SK-N-SH (cell line): ENCODE results near the gene SSC4D. TPM values are rescaled to one million over a fixed set of nuclear protein-coding genes. Genes with fewer than 3 reads are reported as not detected.

Experiments
- CTCF ChIA-PET: fragments of 300-600, 350-600 bp; formaldehyde crosslinking; extraction: SDS; loops from one replicate; lab custom pipeline; 2021; lab: Yijun Ruan, JAX
- POLR2A ChIA-PET: fragments of 350-600 bp; sonication (Branson Sonifier 250); formaldehyde crosslinking; extraction: SDS; loops from one replicate; lab custom pipeline; 2020; ENCODE audit warnings: antibody characterized with exemption, inconsistent platforms; lab: Yijun Ruan, JAX
- DNase-seq: peaks from one replicate; pipeline ENCODE4 v3.0.0; 2012
- H2AFZ ChIP-seq: fragments of 200-600 bp; sonication (generic); 2 replicates; pipeline ENCODE4 v1.8.1; 2016; ENCODE audit warnings: antibody characterized with exemption, mild to moderate bottlenecking, low read depth
- H3F3A ChIP-seq: fragments of 200-600 bp; sonication (generic); replicated peaks from 2 replicates; pipeline ENCODE3; 2016; ENCODE audit warnings: antibody characterized with exemption, mild to moderate bottlenecking; ENCODE audit not compliant: insufficient read depth
- H3K27ac ChIP-seq, 2 experiments: fragments of 200-500 bp in 1 of 2; fragments of 200-600 bp in 1 of 2; sonication (Bioruptor generic) in 1 of 2; sonication (generic), shearing (Covaris generic) in 1 of 2; 2 replicates each; pipeline versions ENCODE4 v1.5.1 to v1.6.1; 2014 to 2016; ENCODE audit warnings: low read depth in 2 of 2, inconsistent platforms in 1 of 2, low read length in 1 of 2, mild to moderate bottlenecking in 1 of 2, mixed read lengths in 1 of 2
- H3K27me3 ChIP-seq: fragments of 200-600 bp; sonication (generic), shearing (Covaris generic); 2 replicates; pipeline ENCODE4 v1.6.1; 2016; ENCODE audit warnings: mixed run types; ENCODE audit not compliant: insufficient read depth
- H3K36me3 ChIP-seq, 2 experiments: fragments of 200-500 bp in 1 of 2; fragments of 200-600 bp in 1 of 2; sonication (Bioruptor generic) in 1 of 2; sonication (generic) in 1 of 2; replicated peaks in 1 of 2; 2 replicates each; pipeline versions ENCODE3 to v1.5.1; 2014 to 2016; ENCODE audit warnings: low read length in 1 of 2, mild to moderate bottlenecking in 1 of 2; ENCODE audit not compliant: insufficient read depth in 2 of 2, control insufficient read depth in 1 of 2
- H3K4me1 ChIP-seq, 2 experiments: fragments of 200-500 bp in 1 of 2; fragments of 200-600 bp in 1 of 2; sonication (Bioruptor generic) in 1 of 2; sonication (generic), shearing (Covaris generic) in 1 of 2; 2 replicates each; pipeline versions ENCODE4 v1.5.1 to v1.6.1; 2014 to 2016; ENCODE audit warnings: low read depth in 1 of 2, low read length in 1 of 2, mixed run types in 1 of 2; ENCODE audit not compliant: insufficient read depth in 2 of 2, control insufficient read depth in 1 of 2
- H3K4me2 ChIP-seq: fragments of 200-600 bp; sonication (generic), shearing (Covaris generic); 2 replicates; pipeline ENCODE4 v1.6.1; 2017; ENCODE audit warnings: mixed run types
- H3K4me3 ChIP-seq, 2 experiments: fragments of 200-500 bp in 1 of 2; fragments of 200-600 bp in 1 of 2; sonication (Bioruptor generic) in 1 of 2; sonication (generic), shearing (Covaris generic) in 1 of 2; 2 replicates each; pipeline versions ENCODE4 v1.5.1 to v1.8.1; 2014 to 2016; ENCODE audit warnings: low read depth in 2 of 2, inconsistent platforms in 1 of 2, low read length in 1 of 2, mild to moderate bottlenecking in 1 of 2, mixed read lengths in 1 of 2, moderate library complexity in 1 of 2
- H3K79me2 ChIP-seq: fragments of 200-600 bp; sonication (generic); 2 replicates; pipeline ENCODE4 v1.8.1; 2017; ENCODE audit warnings: mild to moderate bottlenecking; ENCODE audit not compliant: insufficient read depth
- H3K9ac ChIP-seq: fragments of 200-600 bp; sonication (generic); 2 replicates; pipeline ENCODE4 v1.6.1; 2017; ENCODE audit warnings: mixed run types
- H3K9me2 ChIP-seq: fragments of 200-600 bp; sonication (generic); 2 replicates; pipeline ENCODE4 v1.6.1; 2017; ENCODE audit warnings: mixed run types
- H3K9me3 ChIP-seq: fragments of 200-600 bp; sonication (generic); 2 replicates; pipeline ENCODE4 v1.6.1; 2017; ENCODE audit warnings: mixed run types, mild to moderate bottlenecking, moderate library complexity
- H4K20me1 ChIP-seq: fragments of 200-600 bp; sonication (generic); 2 replicates; pipeline ENCODE4 v1.6.1; 2017; ENCODE audit warnings: mild to moderate bottlenecking, mixed run types; ENCODE audit not compliant: insufficient read depth
- CHD2 ChIP-seq: fragments of 150-350 bp; IDR thresholded peaks from 2 replicates; pipeline ENCODE4 v1.6.1; 2018; ENCODE audit warnings: low read length; ENCODE audit not compliant: partially characterized antibody
- ELF1 ChIP-seq: IDR thresholded peaks from 2 replicates; pipeline ENCODE4 v1.4.0; 2012
- EZH2phosphoT487 ChIP-seq: fragments of 200-600 bp; sonication (generic); IDR thresholded peaks from 2 replicates; pipeline ENCODE4 v1.6.1; 2017; ENCODE audit warnings: low read depth, mixed run types, mild to moderate bottlenecking, antibody characterized with exemption, moderate library complexity, borderline replicate concordance
- FOSL2 ChIP-seq: IDR thresholded peaks from 2 replicates; pipeline ENCODE4 v1.4.0; 2012; ENCODE audit warnings: low read depth, mild to moderate bottlenecking, moderate library complexity, borderline replicate concordance
- FOXJ3 ChIP-seq: sonication (generic); formaldehyde crosslinking; IDR thresholded peaks from 2 replicates; pipeline ENCODE4 v1.5.1; 2020; ENCODE audit warnings: mild to moderate bottlenecking, missing genetic modification reagents
- FOXM1 ChIP-seq: IDR thresholded peaks from 2 replicates; pipeline ENCODE4 v1.4.0; 2012; ENCODE audit warnings: low read depth, mild to moderate bottlenecking
- GABPA ChIP-seq: IDR thresholded peaks from 2 replicates; pipeline ENCODE4 v1.4.0; 2012; ENCODE audit warnings: low read depth, mild to moderate bottlenecking
- GATA2 ChIP-seq: sonication (generic); formaldehyde crosslinking; IDR thresholded peaks from 2 replicates; pipeline ENCODE4 v1.5.0; 2020; ENCODE audit warnings: mild to moderate bottlenecking, missing genetic modification reagents
- IRF3 ChIP-seq: fragments of 150-350 bp; IDR thresholded peaks from 2 replicates; pipeline ENCODE4 v1.6.1; 2016; ENCODE audit warnings: mild to moderate bottlenecking, low read depth, low read length
- MEF2A ChIP-seq: IDR thresholded peaks from 2 replicates; pipeline ENCODE4 v1.4.0; 2012; ENCODE audit warnings: low read depth, borderline replicate concordance
- SIN3A ChIP-seq: IDR thresholded peaks from 2 replicates; pipeline ENCODE4 v1.6.1; 2012; ENCODE audit warnings: low read depth, mild to moderate bottlenecking, low read length, moderate library complexity, borderline replicate concordance
- TAF1 ChIP-seq: IDR thresholded peaks from 2 replicates; pipeline ENCODE4 v1.6.1; 2012; ENCODE audit warnings: low read depth, mild to moderate bottlenecking, low read length, moderate library complexity, borderline replicate concordance
- TCF12 ChIP-seq: IDR thresholded peaks from 2 replicates; pipeline ENCODE4 v1.4.0; 2012
- TEAD4 ChIP-seq: IDR thresholded peaks from 2 replicates; pipeline ENCODE4 v1.4.0; 2012; ENCODE audit warnings: mild to moderate bottlenecking, borderline replicate concordance; ENCODE audit not compliant: insufficient read depth
- USF1 ChIP-seq: IDR thresholded peaks from 2 replicates; pipeline ENCODE4 v1.4.0; 2012; ENCODE audit warnings: low read depth, borderline replicate concordance
- USF2 ChIP-seq: fragments of 150-350 bp; IDR thresholded peaks from 2 replicates; pipeline ENCODE4 v1.6.1; 2017; ENCODE audit warnings: antibody characterized with exemption, low read length, low read depth, borderline replicate concordance
- WGBS: methylation state at CpG from one replicate; pipeline ENCODE4 v1.1.6; 2017; ENCODE audit warnings: low lambda C conversion rate; 5-methylcytosine and 5-hydroxymethylcytosine counted together
- polyA plus RNA-seq, 3 experiments: library from polyadenylated mRNA; depleted of rRNA; stranded (reverse); fragments of >200 nt; gene quantifications; 2 replicates each; pipeline ENCODE4 v1.2.3, GENCODE V29; 2012
- TF ChIP-seq, protein P1 (sequence below): IDR thresholded peaks from 2 replicates; pipeline ENCODE4 v1.4.0; 2012; ENCODE audit warnings: low read depth
- TF ChIP-seq, protein P2 (sequence below): IDR thresholded peaks from 2 replicates; pipeline ENCODE4 v1.4.0; 2012; ENCODE audit warnings: low read depth, borderline replicate concordance

SSC4D gene
- polyA plus RNA-seq, 1 of the 3 experiments (the other 2 are of a cell fraction) = 2.0 TPM

GRCh38 chr7:76372984-76373833 is 36.3 kb downstream of the SSC4D start:
- peak overlapping the region; percentile 34 for H3K4me2 ChIP-seq
- peak overlapping the region; percentile 24; the same call in 1 of the 2 replicates for H3K9ac ChIP-seq
- no peaks in the 10 kb centered on the region for H4K20me1 ChIP-seq
- H3F3A ChIP-seq = peaks cover 7% of the 10 kb centered on the region
- peaks cover 0 to 16% of the 10 kb centered on the region in 2 experiments; a peak in 2 of 4 replicates for H3K4me1 ChIP-seq
- ChIA-PET CTCF (interaction anchor here (1.1 to 1.3 kb wide), 2 partner anchors 13 to 14 kb away, joined by 3 read pairs; no protein-coding TSS in a partner anchor), POLR2A (no interaction called here)
- peak overlapping the region in 1 of 2 experiments; percentile 57; a peak in 2 of 4 replicates for H3K27ac ChIP-seq
- H2AFZ ChIP-seq = peak overlapping the region; percentile 67
- H3K79me2 ChIP-seq = no peaks in the 10 kb centered on the region
- WGBS = 77% methylated on average over 9 of the region's 9 CpGs
- H3K9me2 ChIP-seq = no peaks in the 10 kb centered on the region
- H3K4me3 ChIP-seq = no peak overlapping the region
- no peaks in the 10 kb centered on the region for H3K9me3 ChIP-seq
- peak; percentile 60; the same call in 1 of the 2 replicates for TF ChIP-seq TAF1
- no peak for TF ChIP-seq FOXJ3 (CRISPR knock-in tag)
- no peak for TF ChIP-seq TEAD4
- TF ChIP-seq CHD2 = no peak
- no peak for TF ChIP-seq FOXM1
- no peak for TF ChIP-seq USF1
- no peak for TF ChIP-seq SIN3A
- TF ChIP-seq, protein P1, sequence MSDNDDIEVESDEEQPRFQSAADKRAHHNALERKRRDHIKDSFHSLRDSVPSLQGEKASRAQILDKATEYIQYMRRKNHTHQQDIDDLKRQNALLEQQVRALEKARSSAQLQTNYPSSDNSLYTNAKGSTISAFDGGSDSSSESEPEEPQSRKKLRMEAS = peak; percentile 30; the same call in 1 of the 2 replicates
- no peak for TF ChIP-seq EZH2phosphoT487
- TF ChIP-seq MEF2A = no peak
- no peak for TF ChIP-seq USF2
- TF ChIP-seq FOSL2 = peak; percentile 47; the same call in 1 of the 2 replicates
- no peak for TF ChIP-seq ELF1
- TF ChIP-seq, protein P2, sequence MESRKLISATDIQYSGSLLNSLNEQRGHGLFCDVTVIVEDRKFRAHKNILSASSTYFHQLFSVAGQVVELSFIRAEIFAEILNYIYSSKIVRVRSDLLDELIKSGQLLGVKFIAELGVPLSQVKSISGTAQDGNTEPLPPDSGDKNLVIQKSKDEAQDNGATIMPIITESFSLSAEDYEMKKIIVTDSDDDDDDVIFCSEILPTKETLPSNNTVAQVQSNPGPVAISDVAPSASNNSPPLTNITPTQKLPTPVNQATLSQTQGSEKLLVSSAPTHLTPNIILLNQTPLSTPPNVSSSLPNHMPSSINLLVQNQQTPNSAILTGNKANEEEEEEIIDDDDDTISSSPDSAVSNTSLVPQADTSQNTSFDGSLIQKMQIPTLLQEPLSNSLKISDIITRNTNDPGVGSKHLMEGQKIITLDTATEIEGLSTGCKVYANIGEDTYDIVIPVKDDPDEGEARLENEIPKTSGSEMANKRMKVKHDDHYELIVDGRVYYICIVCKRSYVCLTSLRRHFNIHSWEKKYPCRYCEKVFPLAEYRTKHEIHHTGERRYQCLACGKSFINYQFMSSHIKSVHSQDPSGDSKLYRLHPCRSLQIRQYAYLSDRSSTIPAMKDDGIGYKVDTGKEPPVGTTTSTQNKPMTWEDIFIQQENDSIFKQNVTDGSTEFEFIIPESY = no peak
- TF ChIP-seq GATA2 (CRISPR knock-in tag) = no peak
- no peak for TF ChIP-seq GABPA
- no peak for TF ChIP-seq TCF12
- no peak for TF ChIP-seq IRF3
- no peak for DNase-seq
- H3K27me3 ChIP-seq = no peaks in the 10 kb centered on the region
- H3K36me3 ChIP-seq = no peaks in the 10 kb centered on the region
